ENCODE results near the gene SCP2D1.

GRCh38 chr20:18813483-18813882 is at the start of gene SCP2D1:
- TF ChIP-seq HDAC2 (IDR thresholded peaks at IDR 0.05) (no peak), PHF8 (IDR thresholded peaks at IDR 0.05; ENCODE audit: borderline replicate concordance, low read depth) (no peak), CBX2 (IDR thresholded peaks at IDR 0.05; ENCODE audit: borderline replicate concordance, low read depth) (no peak), CTCF (IDR thresholded peaks at IDR 0.05) (no peak), SMC3 (IDR thresholded peaks at IDR 0.05) (no peak), ZNF302 (CRISPR knock-in tag; IDR thresholded peaks at IDR 0.05) (no peak), JUNB (IDR thresholded peaks at IDR 0.05) (no peak), RAD21 (conservative IDR thresholded peaks at IDR 0.05 in 1 of 2, IDR thresholded peaks at IDR 0.05 in 1 of 2) (no peak), CHD2 (IDR thresholded peaks at IDR 0.05; ENCODE audit: low read length, partially characterized antibody) (no peak), FOSL2 (IDR thresholded peaks at IDR 0.05) (no peak), FOSL2 (CRISPR knock-in tag; IDR thresholded peaks at IDR 0.05) (no peak)
- TF ChIP-seq, protein P1, sequence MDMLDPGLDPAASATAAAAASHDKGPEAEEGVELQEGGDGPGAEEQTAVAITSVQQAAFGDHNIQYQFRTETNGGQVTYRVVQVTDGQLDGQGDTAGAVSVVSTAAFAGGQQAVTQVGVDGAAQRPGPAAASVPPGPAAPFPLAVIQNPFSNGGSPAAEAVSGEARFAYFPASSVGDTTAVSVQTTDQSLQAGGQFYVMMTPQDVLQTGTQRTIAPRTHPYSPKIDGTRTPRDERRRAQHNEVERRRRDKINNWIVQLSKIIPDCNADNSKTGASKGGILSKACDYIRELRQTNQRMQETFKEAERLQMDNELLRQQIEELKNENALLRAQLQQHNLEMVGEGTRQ (IDR thresholded peaks at IDR 0.05) = no peak

Data from A549 (cell line).